Stimulated activated CD8-positive, alpha-beta memory T cell treated with anti-CD3 and anti-CD28 coated beads, Interleukin-2, amount 100 ng/mL, for 1 hour (primary cell): ENCODE data around the gene EFCAB11.

Experiments used
- DNase-seq, 2 donors: peaks; one replicate each; pipeline ENCODE4 v3.0.0-alpha.2; 2020; ENCODE audit warnings: low read depth in 2 of 2

Gene EFCAB11

DNA sequence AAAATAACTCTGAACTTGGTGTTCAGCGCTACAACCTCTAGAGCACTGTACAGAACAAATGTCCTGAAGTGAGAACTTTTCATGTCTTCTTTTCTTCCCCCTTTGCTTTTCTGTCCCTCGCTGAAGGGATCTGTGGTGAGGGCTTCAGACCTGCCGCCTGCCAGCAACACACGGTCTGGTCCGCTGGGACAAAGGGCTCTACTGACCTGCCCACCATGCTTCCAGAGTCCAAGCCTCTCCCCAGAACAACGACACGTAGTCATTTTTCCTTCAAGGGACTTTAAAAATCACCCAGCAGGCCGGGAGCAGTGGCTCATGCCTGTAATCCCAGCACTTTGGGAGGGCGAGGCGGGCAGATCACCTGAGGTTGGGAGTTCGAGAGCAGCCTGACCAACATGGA is 140.4 kb downstream of the EFCAB11 start:
- DNase-seq, result no peak

DNA sequence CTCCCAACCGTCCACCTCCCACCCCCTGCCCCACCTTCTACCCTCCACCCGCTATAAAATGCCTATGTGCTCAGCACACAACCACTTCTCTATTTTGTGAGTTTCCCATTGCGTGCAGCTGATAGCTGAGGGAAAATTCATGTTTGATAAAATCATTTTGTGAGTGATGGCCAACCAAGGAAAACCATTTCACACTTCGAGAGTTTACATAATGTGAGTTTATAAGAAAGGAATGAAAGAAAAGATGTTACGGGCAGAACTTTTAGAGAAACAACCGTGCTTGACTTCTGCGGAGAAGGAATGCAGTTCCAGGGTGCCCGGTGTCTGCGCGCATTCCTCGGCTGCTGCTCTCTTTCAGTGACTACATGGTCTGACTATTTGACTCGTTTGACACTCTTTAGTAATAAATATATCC is 140.9 kb downstream of the EFCAB11 start:
- no peak for DNase-seq

DNA sequence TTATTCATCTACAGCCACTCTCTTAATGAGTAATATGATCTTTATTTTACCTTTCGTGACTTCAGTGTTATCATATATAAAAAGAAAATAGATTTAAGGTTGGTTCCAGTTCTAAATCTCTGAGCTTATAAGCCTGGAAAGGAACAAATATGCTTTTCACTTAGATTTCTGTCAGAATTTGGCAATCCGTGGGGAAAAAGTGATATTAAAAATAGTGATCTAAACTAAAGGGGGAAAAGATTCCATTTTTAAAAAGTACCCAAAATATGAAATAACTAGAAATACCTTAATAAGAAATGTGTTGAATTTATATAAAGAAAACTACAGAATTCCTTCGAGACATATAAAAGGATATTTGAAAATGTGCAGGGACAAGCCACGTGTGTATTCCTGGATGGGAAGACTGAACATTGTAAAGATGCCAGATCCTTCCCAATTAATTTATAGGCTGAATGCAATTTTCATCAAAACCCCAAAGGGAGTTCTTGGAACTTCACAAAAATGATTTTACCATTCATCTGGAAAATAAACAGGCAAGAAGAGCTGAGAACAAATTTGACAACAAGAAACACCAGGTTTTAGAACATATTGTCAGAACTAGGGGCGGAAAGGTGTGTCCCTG is 142.5 kb downstream of the EFCAB11 start:
- DNase-seq, result no peak

DNA sequence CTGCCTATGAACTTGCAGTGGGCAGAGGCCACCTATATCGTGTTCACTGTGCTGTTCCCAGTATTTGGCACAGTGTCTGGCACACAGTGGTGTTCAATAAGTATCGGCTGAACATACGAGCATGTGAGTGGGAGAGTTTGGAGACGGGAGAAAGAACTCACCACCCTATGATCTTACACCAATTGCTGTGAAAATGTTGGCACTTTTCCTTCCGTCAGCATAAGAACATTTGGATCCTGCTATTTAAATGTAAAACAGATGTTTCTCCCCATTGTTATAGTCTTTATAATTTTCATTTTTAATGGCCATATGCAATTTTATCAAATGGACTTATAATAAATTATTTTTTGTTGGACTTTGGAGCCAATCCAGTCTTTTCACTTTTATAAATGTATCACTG is 144.4 kb downstream of the EFCAB11 start:
- DNase-seq, result no peak

DNA sequence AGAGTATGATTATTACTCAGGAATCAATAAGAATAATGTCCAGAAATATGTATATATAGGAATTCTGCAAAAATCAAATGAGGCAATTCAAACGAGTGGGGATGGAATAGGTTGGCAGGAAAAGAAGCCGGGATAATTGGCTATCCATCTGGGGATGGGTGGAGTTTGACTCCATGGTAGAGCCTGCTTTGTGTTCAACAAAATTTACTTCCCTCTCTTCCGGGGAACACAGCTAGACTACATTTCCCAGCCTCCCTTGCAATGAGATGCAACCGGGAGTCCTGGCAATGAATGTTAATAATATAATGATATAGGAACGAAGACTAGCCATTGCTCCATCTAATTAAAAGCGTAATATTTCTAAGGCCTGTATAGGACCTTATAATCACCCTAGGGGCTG is 146.6 kb downstream of the EFCAB11 start:
- no peak for DNase-seq

DNA sequence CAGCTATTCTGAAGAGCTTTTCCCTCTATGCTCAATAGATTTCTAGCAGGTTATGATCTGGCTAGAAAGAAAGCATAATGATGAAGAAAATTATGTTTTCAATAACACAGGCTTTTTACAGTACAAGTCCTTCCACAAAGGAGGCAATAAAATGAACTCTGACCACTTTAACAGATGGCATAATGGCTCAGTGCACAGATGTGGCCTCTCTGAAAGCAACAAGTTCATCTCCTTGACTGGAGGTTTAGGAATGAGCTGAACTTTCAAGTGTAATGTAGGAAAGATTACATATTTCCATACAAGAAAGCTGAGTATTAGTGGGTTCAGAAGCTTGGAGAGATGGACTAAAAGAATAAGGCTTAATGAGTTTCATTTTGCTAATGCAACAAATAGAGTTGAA is 147.4 kb downstream of the EFCAB11 start:
- no peak for DNase-seq

DNA sequence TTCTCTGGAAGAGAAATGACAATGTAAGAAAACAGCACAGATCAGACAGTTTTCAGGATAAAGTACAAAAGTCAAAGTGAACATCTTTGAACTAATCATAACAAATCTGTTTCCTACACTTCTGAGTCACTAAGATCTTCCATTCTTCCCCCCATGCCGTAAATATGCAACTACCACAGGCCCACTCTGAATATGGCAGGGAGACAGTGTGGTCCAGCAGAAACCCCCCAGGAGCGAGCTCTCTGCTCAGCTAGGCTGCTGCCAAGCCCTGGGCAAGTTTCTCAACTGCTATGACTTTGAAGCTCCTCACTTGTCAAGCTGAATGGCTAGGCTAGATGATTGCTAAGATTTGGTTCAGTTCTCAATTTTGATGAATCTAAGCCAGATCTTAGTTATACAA is 148.1 kb downstream of the EFCAB11 start:
- DNase-seq, result no peak

DNA sequence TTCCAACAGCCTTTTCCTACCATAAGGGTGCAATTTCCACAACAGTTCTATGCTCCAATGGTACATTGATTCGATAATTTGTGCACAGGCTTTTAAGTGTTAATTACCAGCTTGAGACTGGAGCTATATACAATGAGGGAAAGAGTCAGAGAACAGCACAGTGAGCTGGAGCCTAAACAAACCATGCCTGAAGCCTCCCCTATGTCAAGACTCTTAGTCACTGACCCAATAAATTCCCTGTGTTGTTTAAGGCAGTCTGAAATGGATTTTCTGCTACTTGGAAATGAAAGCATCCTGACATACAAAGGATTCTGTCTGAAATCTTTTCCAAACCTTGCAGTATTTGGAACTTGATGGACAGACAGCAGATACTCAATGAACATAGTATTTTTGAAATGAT is 149.0 kb downstream of the EFCAB11 start:
- no peak for DNase-seq

DNA sequence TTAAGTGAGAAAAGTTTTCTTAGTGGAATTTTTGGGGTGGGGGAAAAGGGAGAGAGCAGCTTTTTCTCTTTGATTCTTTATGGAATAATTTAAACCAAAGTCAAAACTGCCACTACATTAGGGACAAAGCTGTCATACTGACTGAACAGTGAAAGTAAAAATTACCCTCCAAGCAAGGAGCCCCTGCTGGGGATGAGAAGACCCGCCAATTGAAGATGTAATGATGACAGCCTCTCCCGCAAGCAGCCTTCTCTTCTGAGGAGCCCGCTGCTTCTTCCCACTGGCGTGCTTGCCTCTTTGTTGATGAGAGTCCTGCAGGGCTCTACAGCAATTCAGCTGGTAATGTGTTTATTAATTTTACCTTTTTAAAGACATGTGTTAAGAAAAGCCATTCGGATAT is 151.0 kb downstream of the EFCAB11 start:
- DNase-seq, result no peak

DNA sequence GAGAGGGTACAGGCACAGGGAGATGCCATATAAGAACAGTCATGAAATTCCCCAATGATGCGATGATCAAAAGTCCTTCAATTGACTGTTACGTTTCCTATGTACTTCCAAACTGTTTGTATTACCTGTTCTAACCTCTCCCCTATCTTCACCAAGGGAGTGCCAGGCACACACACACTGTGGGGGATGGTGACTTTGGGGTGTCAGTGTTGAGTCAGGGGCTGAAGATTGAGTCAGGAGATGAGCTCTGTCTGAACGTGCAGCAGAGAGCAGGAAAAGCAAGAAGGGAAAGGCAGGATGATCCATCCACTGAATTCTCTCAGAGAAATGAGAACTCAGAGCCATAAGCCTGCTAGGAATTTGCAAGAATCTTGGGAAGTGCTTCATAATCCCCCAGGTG is 153.4 kb downstream of the EFCAB11 start:
- DNase-seq, result no peak

DNA sequence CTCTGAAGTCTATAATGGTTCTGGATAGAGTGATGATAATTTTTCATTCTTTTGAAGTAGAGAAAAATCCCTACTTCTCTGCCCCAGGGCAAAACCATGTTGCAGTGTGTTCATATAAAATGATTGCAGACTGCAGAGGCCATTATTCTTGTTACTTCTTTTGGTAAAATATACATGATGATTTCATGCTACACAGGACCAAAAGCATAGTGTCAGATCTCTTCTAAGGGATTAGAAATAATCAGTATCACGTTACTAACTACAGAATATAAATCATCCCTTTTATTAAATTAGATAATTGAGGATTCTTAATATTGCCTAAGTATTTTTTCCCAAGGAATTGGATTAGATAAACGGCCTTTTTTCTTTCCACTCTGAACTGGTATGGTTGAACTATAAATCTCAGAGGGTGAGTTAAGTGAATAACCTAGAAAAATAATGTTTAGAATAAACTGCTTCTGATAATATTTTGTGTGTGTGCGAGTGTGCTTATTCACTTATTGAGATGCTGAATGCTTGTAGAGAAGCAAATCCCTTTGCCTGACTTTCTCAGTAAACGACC is 156.2 kb downstream of the EFCAB11 start:
- DNase-seq, result no peak

DNA sequence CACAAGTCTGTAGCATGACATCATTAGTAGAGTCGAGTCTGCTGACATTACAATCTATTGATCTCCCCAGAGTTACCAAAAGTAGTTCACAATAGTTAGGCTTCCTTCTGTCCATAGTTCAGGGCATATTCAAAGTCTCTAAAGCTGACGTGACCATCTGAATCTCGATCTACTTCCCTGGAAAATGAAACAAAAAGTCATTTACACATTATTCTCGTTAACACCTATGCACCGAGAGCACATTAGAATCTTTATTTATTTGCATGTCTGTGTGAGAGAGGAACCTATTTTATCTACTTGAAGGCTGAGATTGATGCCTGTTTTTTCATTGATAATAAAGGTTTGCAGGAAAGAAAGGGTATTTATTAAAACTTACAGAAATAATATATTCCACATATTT is 157.4 kb downstream of the EFCAB11 start:
- no peak for DNase-seq

DNA sequence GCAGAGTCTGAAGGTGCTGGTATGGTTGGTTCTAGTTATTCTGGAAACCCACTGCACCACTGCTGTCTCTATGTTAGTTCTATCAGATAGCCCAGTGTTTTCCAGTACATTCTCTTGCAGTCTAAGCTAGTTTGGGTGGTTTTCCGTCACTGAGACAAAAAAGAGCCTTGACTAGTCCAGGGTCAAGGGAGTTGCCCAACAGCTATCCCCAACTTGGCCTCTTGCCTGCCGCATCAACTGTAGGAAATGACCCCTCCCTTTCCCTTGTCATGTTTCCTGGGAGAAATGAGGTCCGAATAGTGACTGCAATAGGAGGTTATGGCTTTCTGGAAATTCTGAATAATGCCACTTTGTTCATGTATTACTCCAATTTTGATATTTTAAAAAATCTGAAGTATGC is 160.4 kb downstream of the EFCAB11 start:
- DNase-seq, result no peak

DNA sequence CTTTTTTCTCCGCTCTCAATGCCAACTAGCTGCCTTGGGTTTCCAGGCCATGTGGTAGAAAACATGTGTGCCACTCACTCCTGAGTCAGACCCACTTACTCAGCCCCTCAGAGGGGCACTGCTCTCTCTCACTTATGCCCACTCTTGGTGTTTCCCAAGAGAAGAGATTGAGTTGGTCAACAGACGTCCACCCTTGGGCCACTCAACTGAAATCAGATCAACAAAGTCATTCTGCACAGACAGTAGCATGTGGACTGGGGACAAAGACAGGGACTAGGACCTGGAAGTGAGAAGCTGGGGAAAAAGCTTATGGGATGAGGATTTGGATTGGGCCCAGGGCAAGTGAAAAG is 161.2 kb downstream of the EFCAB11 start:
- DNase-seq, result no peak

DNA sequence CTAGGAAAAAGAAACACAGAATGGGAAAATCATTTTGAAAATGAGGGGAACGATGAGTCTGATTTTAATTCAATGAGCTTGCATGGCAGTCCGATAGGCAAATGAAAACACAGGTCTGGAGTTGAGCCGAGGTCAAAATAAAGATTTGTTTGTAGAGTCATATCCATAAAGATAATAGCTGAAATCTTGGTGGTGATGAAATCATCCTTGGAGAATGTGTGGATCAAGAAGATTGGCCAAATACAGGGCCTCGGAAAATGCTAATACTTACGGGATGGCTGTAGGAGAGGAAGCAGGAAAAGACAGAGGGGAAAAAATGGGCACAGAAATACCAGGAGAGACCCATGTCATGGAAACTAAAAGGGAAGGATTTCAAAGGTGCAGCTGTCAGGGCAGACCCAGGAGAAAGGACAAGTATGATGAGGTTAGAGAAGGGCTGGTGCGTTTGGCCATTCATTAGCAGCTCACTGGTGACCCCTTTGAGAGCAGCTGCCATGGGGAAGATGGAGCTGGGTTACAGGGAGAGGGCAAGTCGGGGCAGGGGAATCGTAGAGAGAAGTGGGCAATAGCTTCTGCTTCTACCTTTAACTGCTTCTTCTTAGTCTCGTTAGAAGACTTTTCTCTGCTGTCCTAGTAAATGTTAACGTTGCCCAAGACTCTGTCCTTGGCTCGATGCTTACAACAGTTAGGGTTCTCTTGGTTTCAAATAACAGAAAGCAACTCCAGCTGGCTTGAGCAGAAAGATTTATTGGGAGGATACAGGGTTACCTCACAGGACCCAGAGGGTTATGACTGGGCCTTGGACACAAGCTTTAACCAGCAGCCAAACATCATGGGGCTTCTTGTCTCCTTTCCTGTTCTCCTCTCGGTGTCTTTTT is 161.8 kb downstream of the EFCAB11 start:
- no peak for DNase-seq

DNA sequence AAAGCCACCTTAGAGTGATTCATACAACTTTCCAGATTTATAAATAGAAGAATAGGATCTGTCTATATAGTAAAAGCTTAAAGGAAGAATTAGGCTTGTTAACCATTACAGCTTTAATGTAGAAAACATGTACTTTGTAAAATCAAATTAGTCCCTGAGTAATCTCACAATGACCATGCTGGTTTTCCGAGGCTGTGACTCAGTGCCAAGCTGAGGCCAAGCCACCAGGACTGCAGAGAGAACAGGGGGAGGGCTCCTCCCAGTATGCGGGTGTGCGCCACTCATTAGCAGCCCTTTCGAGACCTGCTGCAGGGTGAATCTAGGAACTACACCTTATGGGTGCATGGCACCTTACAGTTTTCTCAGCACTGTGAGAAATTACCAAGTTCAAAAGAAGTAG is 167.0 kb downstream of the EFCAB11 start:
- no peak for DNase-seq

DNA sequence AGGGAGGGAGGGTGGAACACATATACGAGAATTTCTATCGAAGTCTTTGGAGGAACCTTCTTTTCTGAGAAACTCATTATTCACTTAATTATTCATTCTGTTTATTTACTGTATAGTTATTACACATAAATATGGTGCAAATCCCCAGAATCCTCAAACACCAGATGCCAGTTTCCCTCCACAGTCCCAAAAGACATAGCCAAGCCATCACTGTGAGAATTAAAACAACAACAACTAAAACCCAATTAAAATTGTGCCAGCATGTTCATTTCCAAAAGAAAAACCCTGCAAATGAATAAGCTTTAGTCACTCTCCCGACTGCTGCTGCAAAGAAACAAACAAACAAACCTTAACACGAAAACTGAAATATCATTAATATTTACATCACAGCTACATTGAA is 173.5 kb downstream of the EFCAB11 start:
- DNase-seq, result no peak

DNA sequence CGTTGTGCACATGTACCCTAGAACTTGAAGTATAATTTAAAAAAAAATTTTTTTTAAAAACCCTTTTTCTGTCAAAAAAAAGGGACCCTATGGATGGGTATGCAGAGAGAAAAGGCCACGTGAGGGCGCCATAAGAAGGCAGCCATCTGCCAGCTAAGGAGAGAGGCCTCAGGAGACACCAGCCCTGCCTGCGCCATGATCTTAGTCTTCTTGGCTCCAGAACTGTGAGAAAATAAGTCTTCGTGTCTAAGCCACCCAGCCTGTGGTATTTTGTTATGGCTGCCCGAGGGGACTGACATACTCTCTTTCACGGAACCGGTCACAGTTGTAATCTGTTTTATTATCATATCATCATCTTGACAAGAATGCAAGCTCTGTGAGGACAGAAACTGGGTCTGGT is 174.8 kb downstream of the EFCAB11 start:
- DNase-seq, result no peak

DNA sequence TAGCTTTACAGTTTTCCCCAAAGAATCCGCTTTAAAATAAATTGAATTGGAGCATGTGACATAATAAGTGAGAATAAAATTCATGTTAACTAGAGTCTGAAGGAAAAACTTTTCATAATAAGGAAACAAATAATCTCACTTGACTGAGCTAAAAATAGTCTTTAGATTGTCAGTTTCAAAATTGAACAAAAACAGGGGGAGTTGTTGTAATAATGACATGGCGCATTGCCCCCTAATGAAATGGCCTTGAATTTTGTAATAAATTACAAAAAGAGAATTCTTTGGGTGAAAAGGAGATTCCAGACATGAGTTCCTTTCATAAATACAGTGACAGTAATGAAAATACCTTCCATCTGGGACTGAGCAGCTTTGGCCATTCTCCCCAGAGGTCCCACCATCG is 178.6 kb downstream of the EFCAB11 start:
- no peak for DNase-seq

DNA sequence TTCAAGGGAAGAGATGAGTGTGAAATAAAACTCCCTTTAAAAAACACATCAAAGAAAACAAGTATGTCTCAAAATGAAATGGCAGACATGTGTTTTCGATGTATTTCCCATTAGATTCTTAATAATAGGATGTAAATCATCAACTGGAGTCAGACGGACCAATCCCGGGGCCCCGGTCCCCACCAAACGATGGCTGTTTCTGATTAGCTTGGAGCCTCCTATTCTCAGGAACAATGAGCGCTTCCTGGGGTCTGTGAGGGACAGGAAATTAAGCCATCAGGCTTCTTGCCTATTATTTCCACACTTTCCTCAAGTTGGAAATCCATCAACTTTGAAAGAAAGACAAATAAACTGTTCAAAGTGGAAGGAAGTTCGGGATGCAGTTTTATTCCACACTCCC is 179.4 kb downstream of the EFCAB11 start:
- no peak for DNase-seq

DNA sequence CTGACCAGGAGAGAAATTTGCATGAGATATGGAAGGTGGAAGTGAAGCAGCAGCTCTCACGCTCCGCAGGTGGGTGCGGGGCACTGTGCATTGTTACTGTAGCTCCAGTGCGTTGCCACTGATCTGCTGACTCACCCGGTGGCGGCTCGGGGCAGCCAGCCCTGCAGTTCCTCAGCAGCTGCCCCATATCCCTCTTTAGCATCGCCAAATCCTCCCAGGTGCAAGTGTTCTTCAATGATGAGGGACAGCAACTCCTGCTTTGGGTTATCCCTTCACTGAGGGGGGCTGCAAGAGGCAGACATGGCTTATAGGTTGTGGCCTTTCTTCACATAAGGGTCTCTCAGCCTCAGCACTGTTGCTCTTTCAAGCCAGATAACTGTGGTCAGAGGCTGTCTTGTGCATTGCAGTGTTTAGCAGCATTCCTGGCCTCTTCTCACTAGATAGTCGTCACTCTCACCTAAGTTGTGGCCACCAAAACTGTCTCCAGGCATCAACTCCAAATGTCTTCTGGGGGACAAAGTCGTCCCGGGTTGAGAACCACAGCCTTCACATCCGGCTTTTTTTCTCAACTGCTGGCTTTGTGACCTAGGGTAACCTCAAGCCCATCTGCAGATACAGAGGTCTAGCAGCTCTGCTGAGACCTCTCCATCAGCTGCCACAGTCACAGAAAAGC is 180.8 kb downstream of the EFCAB11 start:
- DNase-seq, result peak; percentile 14 to 30

DNA sequence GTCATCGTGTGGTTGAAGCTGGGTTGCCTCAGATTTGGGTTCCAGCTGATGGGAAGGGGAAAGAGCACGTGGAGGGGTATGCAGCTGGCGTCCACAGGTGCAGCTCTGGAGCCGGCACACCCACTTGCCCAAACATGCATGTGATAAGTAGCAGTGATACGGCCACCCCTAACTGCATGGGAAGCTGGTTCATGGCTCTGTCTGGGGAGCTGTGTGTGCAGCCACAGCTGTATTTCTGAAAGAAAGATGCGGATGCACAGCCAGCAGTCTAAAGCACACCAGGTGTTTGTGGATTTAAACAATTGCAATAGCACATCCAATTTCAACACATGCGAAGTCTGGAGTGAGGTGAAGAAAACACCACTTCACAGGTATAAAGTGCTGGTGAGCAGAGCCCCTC is 181.4 kb downstream of the EFCAB11 start:
- DNase-seq, result no peak

DNA sequence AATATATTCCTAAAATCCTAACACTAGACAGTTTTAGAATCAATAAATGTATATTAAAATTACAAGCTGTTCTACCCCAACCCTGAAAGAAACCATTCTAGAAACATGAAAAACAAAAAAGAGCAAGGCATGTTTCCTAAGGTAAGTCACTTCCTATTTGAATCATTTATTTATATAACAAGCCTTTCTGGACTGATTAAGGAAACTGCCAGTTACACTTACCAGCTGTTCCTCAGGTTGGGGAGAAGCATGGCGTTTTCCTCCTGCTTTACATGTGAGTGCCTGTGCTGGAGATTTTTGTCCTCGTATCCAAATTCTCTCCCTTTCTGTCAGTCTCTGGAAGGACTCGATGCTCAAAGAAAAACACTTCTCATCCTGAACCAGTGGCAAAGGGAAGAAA is 183.3 kb downstream of the EFCAB11 start:
- no peak for DNase-seq
